CD4-positive, alpha-beta memory T cell (primary cell): ENCODE data around the gene TAF11L6. TPM values are rescaled to one million over a fixed set of nuclear protein-coding genes. Genes with fewer than 3 reads are reported as not detected.
"Not testable (repeated sequence)": the region's sequence is repeated elsewhere in the genome, so short reads cannot be mapped to it uniquely, and the experiment has no call there.

Experiments
- CTCF ChIA-PET: fragments of 350-600 bp; sonication (Branson Sonifier 250); formaldehyde crosslinking; loops from one replicate; lab custom pipeline; 2021; ENCODE audit warnings: inconsistent platforms; ENCODE audit not compliant: partially characterized antibody; lab: Charles Lee
- POLR2A ChIA-PET: fragments of 350-600 bp; sonication (Branson Sonifier 250); formaldehyde crosslinking; loops from one replicate; lab custom pipeline; 2021; ENCODE audit not compliant: partially characterized antibody; lab: Charles Lee
- DNase-seq, 5 donors: peaks; one replicate each; pipeline versions ENCODE4 v3.0.0 to v3.0.0-alpha.2; 2020 to 2022; ENCODE audit warnings: mixed read lengths in 1 of 5
- H3K27ac ChIP-seq: one replicate; pipeline ENCODE4 v1.7.0; 2013; ENCODE audit warnings: low read depth, low read length
- H3K27me3 ChIP-seq: 2 replicates; pipeline ENCODE4 v1.7.0; 2013; ENCODE audit warnings: mild to moderate bottlenecking, low read length, moderate library complexity; ENCODE audit not compliant: insufficient read depth
- H3K36me3 ChIP-seq: 2 replicates; pipeline ENCODE4 v1.7.0; 2013; ENCODE audit warnings: mild to moderate bottlenecking, low read length, moderate library complexity; ENCODE audit not compliant: insufficient read depth
- H3K4me1 ChIP-seq: 2 replicates; pipeline ENCODE4 v1.7.0; 2013; ENCODE audit warnings: mild to moderate bottlenecking, low read length, moderate library complexity; ENCODE audit not compliant: insufficient read depth
- H3K4me3 ChIP-seq, 2 donors: one replicate each; pipeline ENCODE4 v1.7.0; 2013; ENCODE audit warnings: low read length in 2 of 2, mild to moderate bottlenecking in 1 of 2
- H3K9me3 ChIP-seq, 2 donors: one replicate each; pipeline ENCODE4 v1.7.0; 2013; ENCODE audit warnings: low read length in 2 of 2, control low read depth in 1 of 2; ENCODE audit not compliant: control insufficient read depth in 1 of 2
- H3K27ac Mint-ChIP-seq, 7 donors: one replicate each; pipeline ENCODE4 v1.8.0; 2020 to 2021; ENCODE audit warnings: mixed read lengths in 7 of 7, mild to moderate bottlenecking in 6 of 7, inconsistent platforms in 3 of 7, moderate library complexity in 3 of 7
- H3K27me3 Mint-ChIP-seq, 2 donors: one replicate each; pipeline ENCODE4 v1.8.0; 2020 to 2021; ENCODE audit warnings: mixed read lengths in 2 of 2
- H3K36me3 Mint-ChIP-seq, 2 donors: one replicate each; pipeline ENCODE4 v1.8.0; 2020 to 2021; ENCODE audit warnings: mixed read lengths in 2 of 2, inconsistent platforms in 1 of 2, mild to moderate bottlenecking in 1 of 2
- H3K4me1 Mint-ChIP-seq, 4 donors: one replicate each; pipeline ENCODE4 v1.8.0; 2020 to 2021; ENCODE audit warnings: mixed read lengths in 4 of 4, mild to moderate bottlenecking in 1 of 4
- H3K4me3 Mint-ChIP-seq, 8 donors: one replicate each; pipeline ENCODE4 v1.8.0; 2020 to 2021; ENCODE audit warnings: mixed read lengths in 8 of 8, mild to moderate bottlenecking in 7 of 8, moderate library complexity in 6 of 8, inconsistent platforms in 3 of 8
- H3K9me3 Mint-ChIP-seq, 8 donors: one replicate each; pipeline ENCODE4 v1.8.0; 2020 to 2021; ENCODE audit warnings: mixed read lengths in 8 of 8, mild to moderate bottlenecking in 5 of 8, inconsistent platforms in 3 of 8, moderate library complexity in 1 of 8
- intact Hi-C: fragments of 100-400 bp; cut with micrococcal nuclease; formaldehyde crosslinking; loops from one replicate; pipeline ENCODE4 v1.15.1; 2023
- polyA plus RNA-seq, 2 donors: library from polyadenylated mRNA; unstranded; fragments of 300-500 nt; fragmentation: Illumina TruSeq; gene quantifications; one replicate each; pipeline ENCODE4 v1.2.3, GENCODE V29; 2021
- total RNA-seq, 2 experiments: library from RNA; stranded (reverse); gene quantifications; one replicate each; pipeline ENCODE4 v1.2.3, GENCODE V29; 2021

TAF11L6 gene
- total and polyA plus RNA-seq, 4 experiments from 2014 or later: not detected

GRCh38 chr5:17497931-17498330, 30.5 kb upstream of the TAF11L6 start, which contains the start of gene TAF11L2:
TSS of gene TAF11L2 (plus strand) at chr5:17498231.
- H3K36me3 ChIP-seq, H3K9me3 ChIP-seq, H3K36me3 Mint-ChIP-seq, H3K27me3 ChIP-seq, intact Hi-C loops, H3K27ac ChIP-seq, CTCF ChIA-PET, H3K4me1 ChIP-seq, H3K4me3 Mint-ChIP-seq, H3K4me3 ChIP-seq, H3K27me3 Mint-ChIP-seq, H3K4me1 Mint-ChIP-seq, POLR2A ChIA-PET, DNase-seq: not testable (repeated sequence)
- peak within 1 kb of the TSS in 1 of 7 donors; percentile 19 for H3K27ac Mint-ChIP-seq
- peaks cover 0 to 11% (median 1%) of the 10 kb centered on the region in 8 donors for H3K9me3 Mint-ChIP-seq

DNA sequence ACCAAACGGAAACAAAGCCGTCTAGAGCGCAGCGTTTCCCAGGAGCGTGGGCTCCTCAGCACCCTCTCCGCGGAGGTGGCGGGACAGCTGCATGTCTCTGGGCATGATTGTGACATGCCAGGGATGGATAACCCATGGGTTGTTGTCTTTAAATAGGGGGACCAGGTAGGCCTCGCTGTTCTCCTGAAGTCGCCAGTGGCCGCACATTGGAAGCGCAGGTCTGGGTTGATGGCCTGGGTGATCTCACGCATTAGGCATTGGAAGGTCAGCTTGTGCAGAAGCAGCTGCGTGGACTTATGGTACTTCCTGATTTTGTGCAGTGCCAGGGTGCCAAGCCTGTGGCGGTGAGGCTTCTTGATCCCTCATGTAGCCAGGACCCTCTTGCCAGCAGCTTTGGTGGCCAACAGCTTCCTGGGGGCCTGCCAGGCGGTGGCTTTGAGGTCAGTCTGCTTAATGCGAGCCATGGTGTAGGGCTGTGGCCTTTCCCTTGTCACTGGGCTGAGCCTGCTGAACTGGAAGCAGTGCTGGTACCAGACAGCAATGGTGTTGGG, 16.6 kb upstream of the TAF11L6 start:
- H3K27me3 Mint-ChIP-seq: no peaks in the 10 kb centered on the region
- H3K27me3 ChIP-seq: no peaks in the 10 kb centered on the region
- intact Hi-C loops: no loop called here
- H3K4me3 Mint-ChIP-seq: no peak overlapping the region
- H3K9me3 Mint-ChIP-seq: peaks cover 0 to 8% (median 4%) of the 10 kb centered on the region in 8 donors
- no peak overlapping the region for H3K27ac ChIP-seq
- H3K27ac Mint-ChIP-seq: no peak overlapping the region
- no peak for DNase-seq
- no peaks in the 10 kb centered on the region for H3K9me3 ChIP-seq
- no peaks in the 10 kb centered on the region for H3K36me3 Mint-ChIP-seq
- H3K4me1 Mint-ChIP-seq: no peaks in the 10 kb centered on the region
- ChIA-PET POLR2A (no interaction called here), CTCF (no interaction called here)
- no peaks in the 10 kb centered on the region for H3K4me1 ChIP-seq
- H3K4me3 ChIP-seq: no peak overlapping the region
- no peaks in the 10 kb centered on the region for H3K36me3 ChIP-seq

- H3K4me1 Mint-ChIP-seq, H3K27me3 Mint-ChIP-seq, H3K9me3 ChIP-seq, intact Hi-C loops, H3K36me3 Mint-ChIP-seq, H3K27me3 ChIP-seq, H3K4me3 Mint-ChIP-seq, H3K4me3 ChIP-seq, H3K27ac ChIP-seq, H3K4me1 ChIP-seq, H3K27ac Mint-ChIP-seq, CTCF ChIA-PET, H3K9me3 Mint-ChIP-seq, H3K36me3 ChIP-seq, POLR2A ChIA-PET: not testable (repeated sequence)
- peak in 1 of 5 donors; percentile 8 for DNase-seq
These were observed 10.9 kb upstream of the TAF11L6 start for GRCh38 chr5:17517526-17517925.

DNA sequence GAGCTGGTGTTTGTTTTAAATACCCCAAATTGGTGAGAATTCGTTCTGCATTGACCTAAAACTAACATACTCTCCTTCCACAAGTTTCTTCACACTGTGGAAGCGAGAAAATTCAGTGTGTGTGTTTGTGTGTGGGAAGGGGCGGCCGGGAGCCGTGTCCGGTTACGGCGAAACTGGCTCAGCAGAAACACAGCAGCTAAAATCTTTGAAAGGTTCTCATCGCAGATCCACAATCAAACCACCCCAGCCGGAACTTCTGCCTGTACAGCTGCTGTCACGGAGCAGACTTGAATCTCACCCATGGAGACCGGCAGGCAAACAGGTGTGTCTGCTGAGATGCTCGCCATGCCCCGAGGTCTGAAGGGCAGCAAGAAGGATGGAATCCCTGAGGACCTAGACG, 10.4 kb upstream of the TAF11L6 start, which contains the start of gene TAF11L3:
Gene TAF11L3 (plus strand): TSS at position 301 of the 400 bp plus-strand sequence.
- POLR2A ChIA-PET, H3K36me3 ChIP-seq, intact Hi-C loops, CTCF ChIA-PET, H3K9me3 Mint-ChIP-seq, H3K4me1 Mint-ChIP-seq, H3K27ac ChIP-seq, H3K27ac Mint-ChIP-seq, DNase-seq, H3K27me3 ChIP-seq, H3K4me1 ChIP-seq, H3K9me3 ChIP-seq, H3K36me3 Mint-ChIP-seq, H3K4me3 Mint-ChIP-seq, H3K4me3 ChIP-seq, H3K27me3 Mint-ChIP-seq: not testable (repeated sequence)

DNA sequence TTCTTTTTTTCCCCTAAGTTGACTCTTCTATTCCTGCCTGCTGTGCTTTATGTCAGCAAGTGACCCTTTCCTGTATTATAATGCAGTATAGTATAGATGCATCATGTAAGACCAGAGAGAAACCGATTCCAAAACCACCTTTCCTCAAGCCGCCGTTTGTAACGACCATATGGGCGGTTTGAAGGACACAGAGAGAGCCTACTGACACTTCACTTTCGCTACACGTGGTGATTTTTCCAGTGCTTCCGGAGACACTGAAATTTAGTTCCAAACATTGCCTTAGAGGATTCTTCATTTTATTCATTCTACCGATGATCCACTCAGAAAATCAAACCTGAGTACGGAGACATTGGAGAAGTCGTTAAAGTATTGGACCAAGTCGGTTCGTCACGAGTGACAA, 9.0 kb upstream of the TAF11L6 start:
- H3K36me3 Mint-ChIP-seq, H3K9me3 Mint-ChIP-seq, H3K27me3 ChIP-seq, H3K4me3 Mint-ChIP-seq, H3K27ac ChIP-seq, intact Hi-C loops, CTCF ChIA-PET, H3K36me3 ChIP-seq, H3K27me3 Mint-ChIP-seq, DNase-seq, POLR2A ChIA-PET, H3K27ac Mint-ChIP-seq, H3K4me3 ChIP-seq, H3K4me1 ChIP-seq, H3K9me3 ChIP-seq, H3K4me1 Mint-ChIP-seq: not testable (repeated sequence)

- H3K4me1 ChIP-seq, H3K4me1 Mint-ChIP-seq, H3K27ac Mint-ChIP-seq, H3K27me3 ChIP-seq, H3K27me3 Mint-ChIP-seq, H3K27ac ChIP-seq, H3K4me3 Mint-ChIP-seq, H3K9me3 Mint-ChIP-seq, intact Hi-C loops, DNase-seq, H3K4me3 ChIP-seq, H3K36me3 ChIP-seq, POLR2A ChIA-PET, H3K9me3 ChIP-seq, CTCF ChIA-PET, H3K36me3 Mint-ChIP-seq: not testable (repeated sequence)
These were observed 7.0 kb upstream of the TAF11L6 start, which contains the start of gene TAF11L4 for GRCh38 chr5:17521501-17521900. TSS of gene TAF11L4 (plus strand) at chr5:17521801.

DNA sequence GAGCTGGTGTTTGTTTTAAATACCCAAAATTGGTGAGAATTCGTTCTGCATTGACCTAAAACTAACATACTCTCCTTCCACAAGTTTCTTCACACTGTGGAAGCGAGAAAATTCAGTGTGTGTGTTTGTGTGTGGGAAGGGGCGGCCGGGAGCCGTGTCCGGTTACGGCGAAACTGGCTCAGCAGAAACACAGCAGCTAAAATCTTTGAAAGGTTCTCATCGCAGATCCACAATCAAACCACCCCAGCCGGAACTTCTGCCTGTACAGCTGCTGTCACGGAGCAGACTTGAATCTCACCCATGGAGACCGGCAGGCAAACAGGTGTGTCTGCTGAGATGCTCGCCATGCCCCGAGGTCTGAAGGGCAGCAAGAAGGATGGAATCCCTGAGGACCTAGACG, 3.5 kb upstream of the TAF11L6 start, which contains the start of gene TAF11L5:
Gene TAF11L5 (plus strand): TSS at position 301 of the 400 bp plus-strand sequence.
- H3K36me3 ChIP-seq, H3K4me1 ChIP-seq, DNase-seq, H3K9me3 Mint-ChIP-seq, H3K27me3 ChIP-seq, H3K9me3 ChIP-seq, CTCF ChIA-PET, H3K36me3 Mint-ChIP-seq, H3K27me3 Mint-ChIP-seq, intact Hi-C loops, H3K27ac Mint-ChIP-seq, H3K27ac ChIP-seq, H3K4me1 Mint-ChIP-seq, H3K4me3 Mint-ChIP-seq, POLR2A ChIA-PET, H3K4me3 ChIP-seq: not testable (repeated sequence)

DNA sequence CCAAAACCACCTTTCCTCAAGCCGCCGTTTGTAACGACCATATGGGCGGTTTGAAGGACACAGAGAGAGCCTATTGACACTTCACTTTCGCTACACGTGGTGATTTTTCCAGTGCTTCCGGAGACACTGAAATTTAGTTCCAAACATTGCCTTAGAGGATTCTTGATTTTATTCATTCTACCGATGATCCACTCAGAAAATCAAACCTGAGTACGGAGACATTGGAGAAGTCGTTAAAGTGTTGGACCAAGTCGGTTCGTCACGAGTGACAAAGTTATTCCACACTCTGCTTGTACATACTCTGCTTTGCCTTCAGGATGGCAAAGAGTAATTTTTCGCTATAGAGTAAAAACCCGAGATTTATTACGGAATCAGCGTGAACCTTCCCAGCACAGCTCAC, 2.0 kb upstream of the TAF11L6 start:
- H3K4me3 Mint-ChIP-seq, H3K27me3 ChIP-seq, H3K27ac ChIP-seq, H3K27ac Mint-ChIP-seq, H3K27me3 Mint-ChIP-seq, H3K4me1 Mint-ChIP-seq, POLR2A ChIA-PET, H3K9me3 Mint-ChIP-seq, H3K4me1 ChIP-seq, H3K36me3 ChIP-seq, H3K9me3 ChIP-seq, H3K4me3 ChIP-seq, CTCF ChIA-PET, intact Hi-C loops, H3K36me3 Mint-ChIP-seq: not testable (repeated sequence)
- DNase-seq: peak in 2 of 5 donors; percentile 2 to 17
